WI38 (cell line): ENCODE measurements around the gene GPC3.

ENCODE experiments used
- H3K4me3 ChIP-seq: 2 replicates; pipeline ENCODE4 v1.5.1; 2011; ENCODE audit warnings: low read depth, mild to moderate bottlenecking, control low read depth, low read length
- TF ChIP-seq, protein P1 (sequence below): IDR thresholded peaks from 2 replicates; pipeline ENCODE4 v1.5.1; 2012; ENCODE audit warnings: low read depth, mild to moderate bottlenecking, control low read depth, low read length

The GPC3 gene

DNA sequence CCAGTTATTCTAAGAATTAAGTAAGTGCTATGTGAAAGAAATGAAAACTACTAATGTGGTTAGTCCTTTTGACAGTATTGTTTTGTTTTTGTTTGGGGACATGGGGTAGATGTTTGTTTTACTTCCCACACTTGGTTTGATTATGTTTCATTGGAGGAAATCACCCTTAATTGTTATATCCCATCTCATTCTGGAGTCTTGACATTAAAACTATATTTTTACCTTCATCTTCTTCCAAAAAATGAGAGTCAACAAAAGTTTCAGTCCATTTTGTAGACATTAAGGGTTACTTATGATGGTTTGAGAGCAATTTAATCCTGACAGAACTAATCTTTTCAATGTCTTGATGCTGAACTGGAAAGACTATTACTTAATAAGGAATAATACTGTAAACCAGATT, 108.7 kb downstream of the GPC3 start:
- H3K4me3 ChIP-seq: no peak overlapping the region
- TF ChIP-seq, protein P1, sequence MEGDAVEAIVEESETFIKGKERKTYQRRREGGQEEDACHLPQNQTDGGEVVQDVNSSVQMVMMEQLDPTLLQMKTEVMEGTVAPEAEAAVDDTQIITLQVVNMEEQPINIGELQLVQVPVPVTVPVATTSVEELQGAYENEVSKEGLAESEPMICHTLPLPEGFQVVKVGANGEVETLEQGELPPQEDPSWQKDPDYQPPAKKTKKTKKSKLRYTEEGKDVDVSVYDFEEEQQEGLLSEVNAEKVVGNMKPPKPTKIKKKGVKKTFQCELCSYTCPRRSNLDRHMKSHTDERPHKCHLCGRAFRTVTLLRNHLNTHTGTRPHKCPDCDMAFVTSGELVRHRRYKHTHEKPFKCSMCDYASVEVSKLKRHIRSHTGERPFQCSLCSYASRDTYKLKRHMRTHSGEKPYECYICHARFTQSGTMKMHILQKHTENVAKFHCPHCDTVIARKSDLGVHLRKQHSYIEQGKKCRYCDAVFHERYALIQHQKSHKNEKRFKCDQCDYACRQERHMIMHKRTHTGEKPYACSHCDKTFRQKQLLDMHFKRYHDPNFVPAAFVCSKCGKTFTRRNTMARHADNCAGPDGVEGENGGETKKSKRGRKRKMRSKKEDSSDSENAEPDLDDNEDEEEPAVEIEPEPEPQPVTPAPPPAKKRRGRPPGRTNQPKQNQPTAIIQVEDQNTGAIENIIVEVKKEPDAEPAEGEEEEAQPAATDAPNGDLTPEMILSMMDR: no peak

DNA sequence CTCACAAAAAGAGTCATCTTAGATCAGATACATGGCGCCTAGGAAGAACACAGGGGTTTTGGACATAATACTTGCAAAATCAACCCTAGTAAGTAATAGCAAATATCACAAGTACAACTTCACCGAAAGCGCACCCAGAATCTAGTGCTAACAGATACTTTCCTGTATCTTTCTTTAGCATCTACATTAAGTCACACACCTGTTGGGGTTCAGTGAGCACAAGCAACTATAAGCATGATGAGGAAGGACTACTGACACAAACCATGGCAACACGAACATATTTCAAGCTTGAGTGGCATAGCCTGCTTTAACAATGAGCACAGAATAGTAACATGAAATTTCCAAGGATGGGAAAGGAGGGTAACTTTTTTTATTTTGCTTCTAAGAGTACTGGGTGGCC, 116.1 kb downstream of the GPC3 start:
- TF ChIP-seq, protein P1: no peak
- H3K4me3 ChIP-seq: no peak overlapping the region

DNA sequence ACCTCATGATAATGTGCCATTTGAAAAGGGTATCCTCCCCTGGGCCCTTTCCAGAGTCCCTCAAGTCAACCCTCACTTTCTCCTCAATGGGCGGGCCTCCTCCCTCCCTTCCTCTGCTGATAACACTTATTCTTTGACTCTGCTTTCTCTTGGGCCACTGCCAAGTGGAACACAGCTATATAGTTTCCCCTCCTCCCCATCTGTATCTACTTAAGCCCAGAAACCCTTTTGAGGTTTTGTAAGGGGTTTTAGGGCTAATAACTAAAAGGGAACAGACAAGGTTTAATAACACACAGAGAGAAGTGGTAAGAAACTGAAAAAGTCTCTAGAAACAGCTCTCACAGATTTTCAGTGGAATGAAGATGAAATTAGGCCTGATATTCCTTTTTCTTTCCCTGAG, 116.7 kb downstream of the GPC3 start:
- TF ChIP-seq, protein P1: no peak
- no peak overlapping the region for H3K4me3 ChIP-seq

DNA sequence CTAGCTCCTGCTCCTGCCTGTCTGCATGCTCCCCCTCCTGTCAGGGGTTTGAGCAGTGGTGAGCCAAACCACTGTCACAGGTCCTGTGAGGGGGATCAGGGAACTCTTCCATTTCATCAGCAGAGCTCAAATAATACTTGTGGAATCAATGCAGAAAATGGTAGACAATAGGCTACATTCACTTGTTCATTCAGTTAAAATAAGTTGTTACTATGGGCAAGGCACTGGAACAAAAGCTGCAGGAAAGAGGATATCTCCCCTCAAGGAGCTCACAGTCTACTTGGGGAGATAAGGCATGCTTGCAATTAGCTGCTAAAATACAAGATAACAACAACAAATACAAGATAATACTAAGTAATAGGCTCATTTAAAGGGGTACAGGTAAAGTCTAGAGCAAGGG, 117.1 kb downstream of the GPC3 start:
- TF ChIP-seq, protein P1: no peak
- H3K4me3 ChIP-seq: no peak overlapping the region

DNA sequence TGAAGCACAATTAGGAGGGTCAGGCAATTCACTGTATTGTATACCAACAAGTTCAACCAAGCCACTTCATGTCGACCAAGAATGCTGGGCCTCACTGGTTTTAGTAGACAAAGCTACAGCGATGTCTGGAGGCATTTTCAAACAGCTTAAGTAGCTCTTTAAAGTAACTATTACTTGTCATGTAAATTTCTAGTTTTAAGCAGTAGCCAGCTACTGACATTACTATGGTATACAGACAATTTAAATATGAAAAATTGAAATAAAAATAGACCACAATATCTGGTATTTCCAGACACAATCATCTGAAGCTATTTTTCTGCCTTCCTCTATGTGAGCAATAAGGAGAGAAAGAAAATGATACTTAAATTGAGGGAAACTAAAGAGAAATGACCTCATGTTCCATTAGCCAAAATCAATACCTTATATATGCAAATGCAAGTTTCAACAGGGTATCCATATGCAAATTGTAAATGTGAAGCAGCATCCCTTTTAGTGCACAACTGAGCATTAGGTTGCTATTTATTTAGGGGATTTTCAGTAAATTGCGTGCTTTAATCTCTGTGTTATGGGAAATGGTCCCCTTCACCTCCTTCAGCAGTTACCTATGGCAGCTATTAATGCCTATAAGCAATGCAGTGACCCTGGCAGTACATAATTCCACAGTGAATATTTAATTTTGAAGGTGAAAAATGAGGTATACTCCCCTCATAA, 119.5 kb downstream of the GPC3 start:
- H3K4me3 ChIP-seq: no peak overlapping the region
- TF ChIP-seq, protein P1: no peak

DNA sequence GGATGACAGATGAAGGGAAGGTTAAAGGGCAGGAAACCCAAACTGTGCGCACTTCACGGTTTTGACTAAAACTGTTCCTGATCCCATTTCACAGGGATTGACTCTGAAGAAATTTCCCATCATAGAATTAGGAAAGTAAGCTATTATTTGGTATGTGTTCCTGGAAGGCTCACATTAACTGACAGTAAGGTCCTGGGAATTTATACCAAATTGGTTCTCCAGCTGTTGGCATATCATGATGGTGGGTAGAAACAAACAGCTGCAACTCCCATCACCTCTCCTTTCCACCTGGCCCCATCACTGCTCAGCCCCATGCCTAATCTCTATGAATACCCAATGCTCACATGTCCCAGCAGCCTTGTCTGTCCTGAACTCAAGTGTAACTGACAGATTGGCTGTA, 121.2 kb downstream of the GPC3 start:
- TF ChIP-seq, protein P1: no peak
- no peak overlapping the region for H3K4me3 ChIP-seq

DNA sequence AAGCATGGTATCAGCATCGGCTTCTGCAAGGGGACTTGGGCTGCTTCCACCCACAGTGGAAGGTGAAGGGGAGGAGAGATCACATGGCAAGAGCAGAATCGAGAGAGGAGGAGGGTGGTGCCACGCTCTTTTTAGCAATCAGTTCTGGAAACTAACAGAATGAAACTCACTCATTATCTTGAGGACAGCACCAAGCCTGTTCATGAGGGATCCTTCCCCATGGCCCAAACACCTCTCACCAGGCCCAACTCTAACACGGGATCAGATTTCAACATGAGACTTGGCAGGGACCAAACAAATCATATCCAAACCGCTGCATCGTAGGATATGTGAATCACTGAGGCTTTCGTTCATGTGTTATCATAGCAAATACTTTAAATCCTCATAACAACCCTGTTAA, 125.5 kb downstream of the GPC3 start:
- TF ChIP-seq, protein P1: no peak
- H3K4me3 ChIP-seq: no peak overlapping the region
